HG03432 (cell line): ENCODE measurements around the gene ZCCHC14.

Source experiments
- ATAC-seq: cut with Tn5 transposase; IDR thresholded peaks from one replicate; pipeline ENCODE4 v1.9.1; 2021; ENCODE audit warnings: mild to moderate bottlenecking, moderate library complexity; ENCODE audit not compliant: unreplicated experiment

The ZCCHC14 gene

DNA sequence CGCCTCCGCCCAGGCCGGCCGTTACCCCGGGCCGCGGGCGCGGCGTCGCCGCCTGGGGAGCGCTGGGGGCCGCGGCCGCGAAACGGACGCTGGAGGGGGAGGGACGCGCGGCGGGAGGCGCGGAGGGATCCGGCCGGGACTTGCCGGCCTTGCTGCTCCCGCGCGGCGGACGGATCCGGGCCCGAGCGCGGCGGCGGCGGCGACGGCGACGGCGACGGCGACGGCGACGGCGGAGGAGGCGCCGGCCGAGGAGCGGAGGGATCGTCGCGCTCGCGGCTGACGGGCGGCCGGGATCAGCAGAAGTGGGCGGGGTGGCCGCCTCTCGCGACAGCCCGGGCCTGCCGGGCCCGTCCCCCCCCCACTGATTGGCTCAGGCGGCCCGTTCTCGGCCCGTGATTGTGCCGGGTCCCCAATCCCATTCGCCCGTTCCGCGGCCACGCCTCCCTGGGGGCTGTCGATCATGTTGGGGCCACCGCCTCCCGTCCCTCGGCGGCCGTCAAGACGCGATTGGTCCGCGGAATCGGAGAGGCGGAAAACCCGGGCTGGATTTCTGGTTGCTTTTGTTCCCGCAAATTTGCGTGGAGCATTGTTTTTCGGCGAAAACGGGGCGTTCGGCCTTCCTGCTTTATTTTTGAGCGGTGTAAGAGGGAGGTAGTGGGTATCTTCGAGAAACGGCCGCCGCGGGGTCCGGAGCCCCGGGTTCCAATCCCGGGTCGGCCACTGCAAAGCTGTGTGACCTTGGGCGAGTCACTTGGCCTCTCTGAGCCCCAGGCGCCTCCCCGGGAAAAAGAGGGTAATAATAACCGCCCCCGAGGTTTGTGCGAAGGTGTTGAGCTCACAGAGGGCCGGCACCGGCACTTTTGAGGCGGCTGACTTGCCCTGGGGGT lies at the start of gene ZCCHC14:
TSS of gene ZCCHC14 (minus strand) at position 304 of the 887 bp plus-strand sequence. CDS start 786 bp downstream, outside the sequence.
- peak; percentile 87 for ATAC-seq

GRCh38 chr16:87541872-87542234 lies 49.0 kb upstream of the ZCCHC14 start:
- ATAC-seq = no peak

DNA sequence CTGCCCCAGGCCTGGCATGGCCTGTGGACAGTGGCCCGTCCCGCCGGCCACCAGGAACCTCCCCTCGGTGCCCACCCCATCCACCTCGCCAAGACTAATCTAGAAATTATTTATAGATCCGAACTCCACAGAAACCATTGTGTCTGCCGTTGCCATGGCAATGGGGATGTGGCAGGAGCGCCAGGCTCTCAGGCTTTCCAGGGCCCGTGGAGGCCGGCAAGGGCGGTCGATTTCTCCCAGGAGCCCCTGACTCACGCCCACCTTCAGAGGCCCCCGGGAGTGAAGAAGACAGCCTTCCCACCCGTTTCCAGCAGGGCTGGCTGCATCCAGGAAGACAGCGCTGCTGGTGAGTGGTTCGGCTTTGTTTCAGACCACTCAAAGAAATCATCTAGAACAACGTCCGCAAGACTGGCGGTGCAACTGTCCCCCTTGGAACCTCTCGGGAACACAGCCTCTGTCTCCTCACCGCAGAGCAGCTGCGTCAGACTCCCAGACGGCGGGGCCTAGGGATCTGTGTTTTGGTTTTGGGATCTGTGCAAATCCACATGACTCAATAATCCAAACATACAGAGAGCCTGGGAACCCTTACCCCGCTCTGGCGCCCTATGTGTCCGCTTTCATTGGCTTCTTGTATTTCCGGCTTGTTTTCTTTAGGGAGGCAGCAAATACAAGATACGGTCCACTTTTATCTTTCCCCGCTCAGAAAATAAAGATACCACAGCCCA lies 48.5 kb upstream of the ZCCHC14 start:
- no peak for ATAC-seq

GRCh38 chr16:87540897-87541146 lies 48.0 kb upstream of the ZCCHC14 start:
- no peak for ATAC-seq

- no peak for ATAC-seq
Measured at GRCh38 chr16:87540072-87540896, 47.5 kb upstream of the ZCCHC14 start.

GRCh38 chr16:87539113-87539512 lies 46.3 kb upstream of the ZCCHC14 start:
- ATAC-seq = no peak

GRCh38 chr16:87538594-87538993 lies 45.8 kb upstream of the ZCCHC14 start:
- ATAC-seq = no peak

DNA sequence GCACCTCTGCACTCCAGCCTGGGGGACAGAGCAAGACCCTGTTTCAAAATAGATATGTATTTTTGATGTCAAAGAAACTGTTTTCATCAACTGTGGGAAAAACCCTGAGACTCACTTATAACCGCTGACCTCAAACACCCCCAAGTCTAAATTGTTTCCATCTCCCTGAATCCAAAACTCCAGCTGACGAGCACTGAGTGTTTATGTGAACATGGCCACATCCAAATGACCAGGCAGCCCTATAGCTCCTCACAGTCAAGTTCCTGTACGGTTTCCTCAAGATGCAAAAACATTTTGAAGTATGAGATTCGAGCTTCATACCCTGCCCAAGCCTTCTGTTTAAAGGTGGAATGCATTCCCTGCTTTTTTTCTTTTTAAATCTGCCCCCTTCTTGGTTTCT lies 45.3 kb upstream of the ZCCHC14 start:
- no peak for ATAC-seq

DNA sequence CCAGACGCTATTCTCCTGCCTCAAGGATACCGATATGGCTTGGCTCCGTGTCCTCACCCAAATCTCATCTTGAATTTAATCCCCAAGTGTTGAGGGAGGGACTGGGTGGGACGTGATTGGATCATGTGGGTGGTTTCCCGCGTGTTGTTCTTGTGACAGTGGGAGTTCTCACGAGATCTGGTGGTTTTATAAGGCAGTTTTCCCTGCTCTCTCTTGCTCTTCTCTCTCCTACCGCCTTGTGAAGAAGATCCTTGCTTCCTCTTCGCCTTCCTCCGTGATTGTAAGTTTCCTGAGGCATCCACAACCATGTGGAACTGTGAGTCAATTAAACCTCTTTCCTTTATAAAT lies 43.9 kb upstream of the ZCCHC14 start:
- no peak for ATAC-seq

DNA sequence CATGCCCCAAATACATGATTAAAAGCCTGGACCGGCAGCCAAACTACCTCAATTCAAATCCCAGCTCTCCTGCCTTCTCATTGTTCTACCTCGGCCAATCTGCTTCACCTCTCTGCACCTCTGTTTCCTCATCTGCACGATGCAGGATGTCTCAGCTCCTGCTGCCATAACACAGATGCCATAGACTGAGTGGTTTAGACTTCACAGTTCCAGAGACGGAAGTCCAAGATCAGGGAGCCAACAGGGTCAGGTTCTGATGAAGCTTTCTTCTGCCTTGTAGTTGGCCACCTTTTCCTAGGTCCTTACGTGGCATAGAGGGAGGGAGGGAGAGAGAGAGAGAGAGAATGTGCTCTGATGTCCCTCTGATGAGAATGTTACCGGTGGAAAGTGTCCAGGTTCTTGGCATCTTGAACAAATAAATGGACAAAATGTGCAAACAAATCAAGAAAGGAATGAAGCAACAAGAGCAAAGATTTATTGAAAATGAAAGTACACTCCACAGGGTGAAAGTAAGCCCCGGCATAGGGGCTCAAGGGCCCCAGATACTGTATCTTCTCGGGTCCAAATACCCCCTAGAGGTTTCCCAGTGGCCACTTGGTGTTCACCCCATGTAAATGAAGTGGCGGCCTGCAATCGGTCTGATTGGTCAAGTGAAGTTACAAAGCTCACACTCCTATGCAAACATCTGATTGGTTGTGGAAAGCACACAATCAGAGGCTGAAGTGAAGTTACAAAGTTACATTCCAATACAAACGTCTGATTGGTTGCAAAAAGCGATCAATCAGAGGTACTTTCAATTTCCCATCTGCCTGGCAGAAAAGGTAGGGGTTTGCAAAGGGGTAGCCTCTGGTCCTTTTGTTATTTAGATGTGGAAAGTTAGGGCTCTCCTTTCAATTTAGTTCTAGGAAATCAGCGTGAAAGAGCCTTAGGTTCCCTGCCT lies 43.3 kb upstream of the ZCCHC14 start:
- no peak for ATAC-seq

- no peak for ATAC-seq
Measured at GRCh38 chr16:87535457-87535854, 42.6 kb upstream of the ZCCHC14 start.

- ATAC-seq = no peak
Measured at GRCh38 chr16:87534751-87535150, 41.9 kb upstream of the ZCCHC14 start.

GRCh38 chr16:87534030-87534653 lies 41.3 kb upstream of the ZCCHC14 start:
- ATAC-seq = no peak

- no peak for ATAC-seq
Measured at GRCh38 chr16:87533061-87533460, 40.2 kb upstream of the ZCCHC14 start.

DNA sequence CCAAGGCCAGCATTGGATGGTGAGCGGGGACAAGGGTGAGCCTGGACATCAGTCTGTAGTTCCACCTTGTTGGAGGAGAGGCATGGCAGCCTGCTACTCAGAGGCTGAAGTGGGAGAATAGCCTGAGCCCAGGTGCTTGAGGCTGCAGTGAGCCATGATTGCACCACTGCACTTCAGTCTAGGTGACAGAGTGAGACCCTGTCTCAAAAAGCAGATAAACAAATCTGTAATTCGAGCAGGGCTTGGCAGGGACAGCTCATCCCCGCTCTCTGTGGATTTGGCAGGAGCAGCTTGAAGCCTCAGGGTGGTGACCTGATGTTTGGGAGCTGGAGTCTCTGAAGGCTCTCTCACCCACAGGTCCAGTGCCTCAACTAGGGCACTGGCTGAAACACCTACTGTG lies 38.6 kb upstream of the ZCCHC14 start:
- ATAC-seq = no peak

- ATAC-seq = no peak
Measured at GRCh38 chr16:87528690-87529579, 36.1 kb upstream of the ZCCHC14 start.

DNA sequence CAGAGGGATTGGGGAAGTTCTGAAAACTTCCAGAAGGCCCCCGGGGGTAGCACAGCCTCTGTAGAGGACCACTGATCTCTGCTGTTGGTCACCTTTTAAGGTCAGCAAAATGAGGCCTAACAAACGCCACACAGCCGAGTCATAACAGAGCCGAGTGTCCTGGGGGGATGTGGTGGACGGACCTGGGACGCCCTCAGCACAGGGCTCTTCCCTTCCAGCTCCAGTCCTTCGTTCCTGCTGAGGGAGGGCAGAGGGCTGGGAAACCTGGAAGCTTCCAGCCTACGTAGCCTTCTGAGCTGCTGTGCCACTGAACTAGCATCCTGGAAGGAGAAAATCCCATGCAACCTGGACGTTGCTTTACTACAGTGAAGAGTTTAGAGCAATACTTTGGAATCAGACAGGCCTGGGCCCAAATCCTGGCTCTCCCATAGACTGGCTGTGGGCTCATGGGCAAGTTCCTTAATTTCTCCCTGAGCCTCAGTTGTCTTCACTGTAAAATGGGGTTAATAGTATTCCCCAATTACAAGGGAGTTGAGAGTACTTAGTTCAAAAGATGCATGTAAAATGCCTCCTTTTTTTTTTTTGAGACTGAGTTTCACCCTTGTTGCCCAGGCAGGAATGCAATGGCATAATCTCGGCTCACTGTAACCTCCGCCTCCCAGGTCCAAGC lies 34.4 kb upstream of the ZCCHC14 start:
- ATAC-seq = no peak

DNA sequence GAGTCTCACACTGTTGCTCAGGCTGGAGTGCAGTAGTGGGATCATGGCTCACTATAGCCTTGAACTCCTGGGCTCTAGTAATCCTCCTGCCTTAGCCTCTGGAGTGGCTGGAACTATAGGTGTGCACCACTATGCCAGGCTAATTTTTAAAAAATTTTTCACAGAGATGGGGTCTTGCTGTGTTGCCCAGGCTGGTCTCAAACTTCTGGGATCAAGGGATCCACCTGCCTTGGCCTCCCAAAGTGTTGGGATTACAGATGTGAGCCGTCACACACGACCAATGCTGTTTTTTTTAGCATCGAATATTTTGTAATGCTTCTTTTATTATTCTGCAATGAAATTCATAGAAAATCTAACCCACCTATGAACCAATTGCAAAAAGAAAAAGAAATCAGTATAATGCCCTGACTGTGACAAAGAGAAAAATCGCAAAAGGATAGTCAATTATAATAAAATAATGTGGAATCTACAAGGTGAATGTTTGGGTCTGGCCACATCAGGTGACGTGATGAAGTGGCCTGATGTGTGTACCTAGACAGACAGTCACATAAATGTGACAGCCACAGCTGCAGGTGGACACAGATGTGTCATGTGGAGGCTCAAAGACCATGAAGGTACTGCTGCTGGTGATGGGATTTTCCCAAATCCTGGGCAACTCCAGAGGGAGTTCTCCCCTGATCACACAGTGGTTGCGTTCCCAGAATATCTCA lies 33.6 kb upstream of the ZCCHC14 start:
- ATAC-seq = no peak
